ENCODE data around the gene BCL2L11.

BCL2L11 gene

DNA sequence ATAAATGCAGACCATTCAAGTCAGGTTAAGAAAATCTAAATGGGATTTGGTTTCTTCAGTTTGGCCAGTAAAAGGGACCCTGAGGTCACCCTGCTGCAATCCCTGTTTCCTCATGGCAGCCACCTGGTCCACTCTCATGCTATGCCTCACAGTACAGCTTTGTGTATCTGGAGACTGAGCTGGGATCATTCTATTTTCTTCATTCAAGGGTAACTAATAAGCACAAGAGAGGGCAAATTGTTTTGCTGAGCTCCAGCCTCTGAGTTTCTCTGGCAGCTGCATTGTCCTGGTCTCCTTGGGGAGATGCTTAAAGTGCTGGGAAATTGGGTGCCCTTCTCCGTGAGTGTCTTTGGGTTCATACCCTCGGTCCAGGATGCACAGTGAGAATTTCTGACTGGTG, 18.5 kb upstream of the BCL2L11 start:
- Histone ChIP-seq H3K9ac (ENCODE audit: low read length) (no peak overlapping the region), H3K4me3 (ENCODE audit: low read length) (no peak overlapping the region), H3K27ac (ENCODE audit: low read length) (no peak overlapping the region), H3K36me3 (ENCODE audit: control insufficient read depth, low read depth, low read length) (no peaks in the 10 kb centered on the region), H3K4me1 (ENCODE audit: control insufficient read depth, low read depth, low read length) (no peaks in the 10 kb centered on the region), H3K27me3 (ENCODE audit: control insufficient read depth, insufficient read depth, low read length) (no peaks in the 10 kb centered on the region), H3K9me3 (ENCODE audit: control insufficient read depth, low read depth, low read length) (no peaks in the 10 kb centered on the region)

GRCh38 chr2:111105926-111106325, 14.8 kb upstream of the BCL2L11 start:
- H3K27me3 ChIP-seq (ENCODE audit: control insufficient read depth, insufficient read depth, low read length), result no peaks in the 10 kb centered on the region
- no peaks in the 10 kb centered on the region for H3K9me3 ChIP-seq (ENCODE audit: control insufficient read depth, low read depth, low read length)

GRCh38 chr2:111106706-111107105, 14.0 kb upstream of the BCL2L11 start:
- H3K4me1 ChIP-seq (ENCODE audit: control insufficient read depth, low read depth, low read length), result no peaks in the 10 kb centered on the region
- no peaks in the 10 kb centered on the region for H3K36me3 ChIP-seq (ENCODE audit: control insufficient read depth, low read depth, low read length)
- H3K9me3 ChIP-seq (ENCODE audit: control insufficient read depth, low read depth, low read length), result no peaks in the 10 kb centered on the region
- H3K9ac ChIP-seq (ENCODE audit: low read length), result no peak overlapping the region
- no peak overlapping the region for H3K27ac ChIP-seq (ENCODE audit: low read length)
- H3K4me3 ChIP-seq (ENCODE audit: low read length), result no peak overlapping the region
- H3K27me3 ChIP-seq (ENCODE audit: control insufficient read depth, insufficient read depth, low read length), result no peaks in the 10 kb centered on the region

More at GRCh38 chr2:111105926-111106325, 14.8 kb upstream of the BCL2L11 start:
- Histone ChIP-seq H3K9ac (ENCODE audit: low read length) (no peak overlapping the region), H3K4me3 (ENCODE audit: low read length) (no peak overlapping the region), H3K27ac (ENCODE audit: low read length) (no peak overlapping the region), H3K36me3 (ENCODE audit: control insufficient read depth, low read depth, low read length) (no peaks in the 10 kb centered on the region), H3K4me1 (ENCODE audit: control insufficient read depth, low read depth, low read length) (no peaks in the 10 kb centered on the region)

DNA sequence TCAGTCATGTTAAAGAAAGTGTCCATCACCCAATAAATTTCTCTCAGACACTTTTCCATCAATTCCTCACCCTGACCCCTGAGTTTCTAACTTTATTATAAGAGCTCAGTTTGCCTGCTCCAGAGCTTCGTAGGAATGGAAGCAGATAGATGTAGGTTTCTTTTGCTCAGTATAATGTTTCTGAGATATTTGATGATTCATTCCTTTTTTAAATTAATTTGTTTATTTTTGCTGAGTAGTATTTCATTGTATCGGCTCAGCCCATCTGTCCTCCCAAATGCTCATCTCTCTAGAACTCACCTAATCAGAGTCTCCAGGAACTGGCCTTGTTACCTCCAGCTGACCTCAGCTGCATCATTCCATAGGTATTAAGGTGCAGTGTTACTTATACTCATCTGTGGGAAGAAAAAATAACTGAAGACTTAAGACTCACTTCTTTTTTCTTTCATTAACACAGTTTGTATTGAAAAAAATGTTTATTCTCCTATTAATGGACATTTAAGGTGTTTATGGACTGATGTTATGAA, 11.9 kb upstream of the BCL2L11 start:
- Histone ChIP-seq H3K27ac (ENCODE audit: low read length) (no peak overlapping the region), H3K4me1 (ENCODE audit: control insufficient read depth, low read depth, low read length) (no peaks in the 10 kb centered on the region), H3K9ac (ENCODE audit: low read length) (no peak overlapping the region), H3K4me3 (ENCODE audit: low read length) (no peak overlapping the region), H3K9me3 (ENCODE audit: control insufficient read depth, low read depth, low read length) (no peaks in the 10 kb centered on the region), H3K36me3 (ENCODE audit: control insufficient read depth, low read depth, low read length) (no peaks in the 10 kb centered on the region), H3K27me3 (ENCODE audit: control insufficient read depth, insufficient read depth, low read length) (no peaks in the 10 kb centered on the region)

GRCh38 chr2:111111101-111111755, 9.5 kb upstream of the BCL2L11 start:
- Histone ChIP-seq H3K4me1 (ENCODE audit: control insufficient read depth, low read depth, low read length) (no peaks in the 10 kb centered on the region), H3K36me3 (ENCODE audit: control insufficient read depth, low read depth, low read length) (no peaks in the 10 kb centered on the region), H3K4me3 (ENCODE audit: low read length) (no peak overlapping the region), H3K27ac (ENCODE audit: low read length) (no peak overlapping the region), H3K9me3 (ENCODE audit: control insufficient read depth, low read depth, low read length) (no peaks in the 10 kb centered on the region), H3K9ac (ENCODE audit: low read length) (no peak overlapping the region), H3K27me3 (ENCODE audit: control insufficient read depth, insufficient read depth, low read length) (peaks cover under 1% of the 10 kb centered on the region)

- H3K4me1 ChIP-seq (ENCODE audit: control insufficient read depth, low read depth, low read length), result peaks cover 6% of the 10 kb centered on the region
- H3K27me3 ChIP-seq (ENCODE audit: control insufficient read depth, insufficient read depth, low read length), result peaks cover 26% of the 10 kb centered on the region
- H3K9me3 ChIP-seq (ENCODE audit: control insufficient read depth, low read depth, low read length), result no peaks in the 10 kb centered on the region
- no peak overlapping the region for H3K9ac ChIP-seq (ENCODE audit: low read length)
- no peaks in the 10 kb centered on the region for H3K36me3 ChIP-seq (ENCODE audit: control insufficient read depth, low read depth, low read length)
- no peak overlapping the region for H3K27ac ChIP-seq (ENCODE audit: low read length)
- H3K4me3 ChIP-seq (ENCODE audit: low read length), result no peak overlapping the region
Observed at GRCh38 chr2:111113838-111114237, 6.9 kb upstream of the BCL2L11 start.

DNA sequence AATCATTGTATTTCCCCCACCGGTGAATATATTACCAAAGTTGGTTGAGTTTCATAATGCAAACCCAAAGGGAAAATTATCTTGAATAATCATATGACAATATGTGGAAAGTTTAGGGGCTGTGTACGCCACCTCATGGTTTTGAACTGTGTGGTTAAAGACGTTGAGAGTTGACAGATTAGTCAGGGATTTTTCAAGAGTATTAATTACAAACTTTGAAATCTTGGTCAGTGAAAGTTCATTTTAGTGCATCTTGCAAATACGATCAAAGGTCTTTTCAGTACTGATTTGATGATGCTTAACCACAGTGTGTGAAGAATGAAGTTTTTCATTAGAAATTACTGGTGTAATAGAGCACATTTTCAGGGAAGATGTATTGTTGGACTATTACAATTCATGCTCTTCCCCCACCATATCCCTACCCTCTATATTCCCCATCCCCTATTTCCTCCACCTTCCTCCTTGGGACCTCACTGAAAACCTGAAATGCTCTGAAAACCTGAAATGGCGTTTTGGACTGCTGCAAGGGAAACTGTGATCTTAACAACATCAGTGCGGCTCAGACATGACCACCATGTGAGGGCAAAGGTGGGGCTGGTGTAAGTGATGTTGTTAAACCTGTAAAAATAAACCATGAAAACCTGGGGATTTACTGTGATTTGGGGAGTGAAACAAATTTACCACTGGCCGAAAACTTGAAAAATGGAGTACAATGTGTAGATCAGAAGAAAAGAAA, 4.5 kb upstream of the BCL2L11 start:
- no peaks in the 10 kb centered on the region for H3K9me3 ChIP-seq (ENCODE audit: control insufficient read depth, low read depth, low read length)
- no peak overlapping the region for H3K4me3 ChIP-seq (ENCODE audit: low read length)
- H3K27ac ChIP-seq (ENCODE audit: low read length), result no peak overlapping the region
- H3K27me3 ChIP-seq (ENCODE audit: control insufficient read depth, insufficient read depth, low read length), result peaks cover 43% of the 10 kb centered on the region
- no peak overlapping the region for H3K9ac ChIP-seq (ENCODE audit: low read length)
- H3K36me3 ChIP-seq (ENCODE audit: control insufficient read depth, low read depth, low read length), result no peaks in the 10 kb centered on the region
- H3K4me1 ChIP-seq (ENCODE audit: control insufficient read depth, low read depth, low read length), result peaks cover 14% of the 10 kb centered on the region

- Histone ChIP-seq H3K27ac (ENCODE audit: low read length) (no peak overlapping the region), H3K4me1 (ENCODE audit: control insufficient read depth, low read depth, low read length) (peaks cover 14% of the 10 kb centered on the region), H3K36me3 (ENCODE audit: control insufficient read depth, low read depth, low read length) (no peaks in the 10 kb centered on the region), H3K27me3 (ENCODE audit: control insufficient read depth, insufficient read depth, low read length) (peaks cover 51% of the 10 kb centered on the region), H3K9ac (ENCODE audit: low read length) (no peak overlapping the region), H3K4me3 (ENCODE audit: low read length) (peak overlapping the region; percentile 55), H3K9me3 (ENCODE audit: control insufficient read depth, low read depth, low read length) (no peaks in the 10 kb centered on the region)
Observed at GRCh38 chr2:111116843-111117597, 3.7 kb upstream of the BCL2L11 start.

DNA sequence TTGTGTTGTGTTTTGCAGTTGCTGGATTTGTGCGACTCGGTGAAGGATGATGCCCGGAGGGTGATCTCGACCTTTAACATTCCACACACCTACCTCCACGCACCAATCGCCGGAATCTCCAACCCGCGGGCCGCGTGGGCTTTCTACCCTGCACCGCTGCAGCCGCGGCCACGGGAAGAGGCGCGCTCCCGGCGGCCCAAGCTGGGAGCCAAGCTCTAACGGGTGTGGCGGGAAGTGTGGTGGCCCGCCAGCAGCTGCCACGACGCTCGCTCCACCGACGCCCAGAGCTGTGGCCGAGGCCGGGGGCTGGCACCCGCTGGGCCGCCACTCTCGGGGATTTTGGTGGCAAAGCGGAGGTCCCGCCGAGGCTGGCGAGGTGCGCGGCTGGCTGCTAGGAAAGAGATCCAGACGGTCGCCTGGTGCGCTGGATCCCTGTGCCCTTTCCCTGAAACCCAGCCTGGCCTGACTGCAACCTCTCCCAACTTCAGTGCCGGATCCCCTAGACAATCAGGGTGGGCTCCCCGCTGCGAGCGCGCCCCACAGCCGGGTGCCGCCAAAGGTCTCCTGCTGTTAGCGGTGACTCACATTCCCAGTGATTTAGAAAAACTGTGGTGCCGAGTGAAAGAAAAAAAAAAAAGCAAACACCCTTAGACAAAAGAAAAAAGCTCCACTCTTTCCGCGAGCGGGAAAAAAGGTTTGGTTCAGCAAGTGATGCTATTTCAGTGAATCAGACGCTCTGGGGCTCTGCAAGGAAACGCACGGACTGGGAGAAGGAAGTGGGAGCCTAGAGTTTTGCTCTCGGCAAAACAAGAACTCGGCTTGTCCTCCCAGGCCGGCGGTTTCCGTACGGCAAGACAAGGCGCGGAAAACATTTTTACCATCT, 2.9 kb upstream of the BCL2L11 start:
- Histone ChIP-seq H3K36me3 (ENCODE audit: control insufficient read depth, low read depth, low read length) (no peaks in the 10 kb centered on the region), H3K9me3 (ENCODE audit: control insufficient read depth, low read depth, low read length) (no peaks in the 10 kb centered on the region), H3K27me3 (ENCODE audit: control insufficient read depth, insufficient read depth, low read length) (peaks cover 53% of the 10 kb centered on the region), H3K4me3 (ENCODE audit: low read length) (peak overlapping the region; percentile 55), H3K4me1 (ENCODE audit: control insufficient read depth, low read depth, low read length) (peaks cover 14% of the 10 kb centered on the region), H3K9ac (ENCODE audit: low read length) (no peak overlapping the region), H3K27ac (ENCODE audit: low read length) (no peak overlapping the region)

GRCh38 chr2:111118481-111118980, 2.2 kb upstream of the BCL2L11 start:
- no peaks in the 10 kb centered on the region for H3K9me3 ChIP-seq (ENCODE audit: control insufficient read depth, low read depth, low read length)
- H3K36me3 ChIP-seq (ENCODE audit: control insufficient read depth, low read depth, low read length), result no peaks in the 10 kb centered on the region
- no peak overlapping the region for H3K9ac ChIP-seq (ENCODE audit: low read length)
- H3K4me1 ChIP-seq (ENCODE audit: control insufficient read depth, low read depth, low read length), result peaks cover 16% of the 10 kb centered on the region
- H3K4me3 ChIP-seq (ENCODE audit: low read length), result peak overlapping the region; percentile 55
- H3K27me3 ChIP-seq (ENCODE audit: control insufficient read depth, insufficient read depth, low read length), result peaks cover 56% of the 10 kb centered on the region
- no peak overlapping the region for H3K27ac ChIP-seq (ENCODE audit: low read length)

Data from iPS-18a (cell line).